ENCODE data around the gene KIF6.
A peak's percentile ranks its signal among the peaks of the same experiment; 100 is the strongest.

The KIF6 gene

DNA sequence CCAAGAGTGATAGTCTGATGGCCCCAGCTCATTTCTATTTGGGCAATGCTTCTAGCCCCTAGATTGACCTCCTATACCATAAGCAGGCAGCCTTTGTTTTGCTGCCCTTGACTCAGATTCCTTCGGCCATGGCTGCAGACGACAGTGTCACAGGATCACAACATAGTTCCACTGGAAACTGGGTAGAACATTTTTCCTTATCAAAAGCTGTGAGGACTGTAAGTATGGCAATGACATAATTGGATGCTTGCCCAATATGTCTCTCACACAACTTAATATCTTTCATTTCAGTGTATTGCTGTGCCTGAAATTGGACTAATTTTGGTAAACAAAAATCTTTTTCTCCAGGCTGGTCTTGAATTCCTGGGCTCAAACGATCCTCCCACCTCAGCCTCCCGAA, 22.9 kb downstream of the KIF6 start:
- Histone ChIP-seq H3K4me2 (ENCODE audit: low read depth, low read length) (no peak overlapping the region), H3K9me3 (replicated peaks; ENCODE audit: insufficient read depth, low read length) (no peaks in the 10 kb centered on the region), H3K4me3 (ENCODE audit: low read length) (no peak overlapping the region), H3K9ac (ENCODE audit: low read length) (no peak overlapping the region), H3K9me2 (replicated peaks; ENCODE audit: insufficient read depth, low read length) (no peaks in the 10 kb centered on the region), H3K4me1 (ENCODE audit: low read length) (0 out of 2 replicates have a peak, but pooled peaks cover 7% of the 10 kb centered on the region), H3K79me2 (ENCODE audit: low read length) (no peaks in the 10 kb centered on the region), H2AFZ (ENCODE audit: low read length) (no peak overlapping the region), H3F3A (ENCODE audit: insufficient read depth, low read length) (no peaks in the 10 kb centered on the region), H4K20me1 (ENCODE audit: insufficient read depth, low read length) (no peaks in the 10 kb centered on the region), H3K27me3 (replicated peaks; ENCODE audit: insufficient read depth, low read length) (no peaks in the 10 kb centered on the region), H3K36me3 (replicated peaks; ENCODE audit: insufficient read depth, low read length) (no peaks in the 10 kb centered on the region), H3K27ac (ENCODE audit: low read length) (no peak overlapping the region)
- DNase-seq: no peak
- no peak for TF ChIP-seq CTCF (IDR thresholded peaks at IDR 0.05; ENCODE audit: low read length)
- TF ChIP-seq EZH2 (optimal IDR thresholded peaks at IDR 0.05; ENCODE audit: low read depth, low read length): no peak
- no peak for TF ChIP-seq EZH2phosphoT487 (IDR thresholded peaks at IDR 0.05; ENCODE audit: low read length)

DNA sequence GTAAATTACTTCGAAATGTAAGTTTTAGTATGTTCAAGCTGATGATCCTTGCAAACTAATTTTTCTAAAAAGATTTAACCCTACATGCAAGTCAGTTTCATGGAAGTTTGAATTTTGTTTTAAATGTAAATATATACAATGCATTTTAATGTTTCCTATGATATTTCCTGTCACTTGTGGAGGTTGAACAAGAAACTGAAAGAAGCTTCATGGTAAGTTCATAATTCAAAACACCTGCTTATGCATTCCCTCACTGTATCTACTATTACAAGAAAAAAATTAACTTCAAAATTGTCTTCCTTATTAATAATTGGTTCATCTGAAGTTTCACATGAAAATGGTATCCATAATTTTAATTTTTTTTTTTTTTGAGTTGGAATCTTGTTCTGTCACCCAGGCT, 24.8 kb downstream of the KIF6 start:
- Histone ChIP-seq H3K9me3 (replicated peaks; ENCODE audit: insufficient read depth, low read length) (no peaks in the 10 kb centered on the region), H2AFZ (ENCODE audit: low read length) (no peak overlapping the region), H4K20me1 (ENCODE audit: insufficient read depth, low read length) (no peaks in the 10 kb centered on the region), H3K27me3 (replicated peaks; ENCODE audit: insufficient read depth, low read length) (no peaks in the 10 kb centered on the region), H3K4me1 (ENCODE audit: low read length) (peaks cover 11% of the 10 kb centered on the region; the same call in 1 of the 2 replicates), H3K4me3 (ENCODE audit: low read length) (no peak overlapping the region), H3K4me2 (ENCODE audit: low read depth, low read length) (no peak overlapping the region), H3K9ac (ENCODE audit: low read length) (no peak overlapping the region), H3K27ac (ENCODE audit: low read length) (no peak overlapping the region), H3K9me2 (replicated peaks; ENCODE audit: insufficient read depth, low read length) (no peaks in the 10 kb centered on the region), H3F3A (ENCODE audit: insufficient read depth, low read length) (no peaks in the 10 kb centered on the region), H3K79me2 (ENCODE audit: low read length) (no peaks in the 10 kb centered on the region), H3K36me3 (replicated peaks; ENCODE audit: insufficient read depth, low read length) (no peaks in the 10 kb centered on the region)
- DNase-seq: peak; percentile 8
- no peak for TF ChIP-seq EZH2phosphoT487 (IDR thresholded peaks at IDR 0.05; ENCODE audit: low read length)
- no peak for TF ChIP-seq CTCF (IDR thresholded peaks at IDR 0.05; ENCODE audit: low read length)
- no peak for TF ChIP-seq EZH2 (optimal IDR thresholded peaks at IDR 0.05; ENCODE audit: low read depth, low read length)

- peaks cover 11% of the 10 kb centered on the region; the same call in 1 of the 2 replicates for H3K4me1 ChIP-seq (ENCODE audit: low read length)
- H3K9me2 ChIP-seq (replicated peaks; ENCODE audit: insufficient read depth, low read length): no peaks in the 10 kb centered on the region
- no peaks in the 10 kb centered on the region for H3K27me3 ChIP-seq (replicated peaks; ENCODE audit: insufficient read depth, low read length)
- H3K79me2 ChIP-seq (ENCODE audit: low read length): no peaks in the 10 kb centered on the region
- no peaks in the 10 kb centered on the region for H4K20me1 ChIP-seq (ENCODE audit: insufficient read depth, low read length)
- no peak overlapping the region for H3K4me2 ChIP-seq (ENCODE audit: low read depth, low read length)
- H3F3A ChIP-seq (ENCODE audit: insufficient read depth, low read length): no peaks in the 10 kb centered on the region
- no peaks in the 10 kb centered on the region for H3K36me3 ChIP-seq (replicated peaks; ENCODE audit: insufficient read depth, low read length)
- TF ChIP-seq EZH2phosphoT487 (IDR thresholded peaks at IDR 0.05; ENCODE audit: low read length): no peak
- no peak for TF ChIP-seq EZH2 (optimal IDR thresholded peaks at IDR 0.05; ENCODE audit: low read depth, low read length)
- TF ChIP-seq CTCF (IDR thresholded peaks at IDR 0.05; ENCODE audit: low read length): no peak
- no peak for DNase-seq
- H3K4me3 ChIP-seq (ENCODE audit: low read length): no peak overlapping the region
- H3K9ac ChIP-seq (ENCODE audit: low read length): no peak overlapping the region
- no peak overlapping the region for H2AFZ ChIP-seq (ENCODE audit: low read length)
- H3K27ac ChIP-seq (ENCODE audit: low read length): no peak overlapping the region
- no peaks in the 10 kb centered on the region for H3K9me3 ChIP-seq (replicated peaks; ENCODE audit: insufficient read depth, low read length)
Observed at GRCh38 chr6:39698789-39699188, 26.4 kb downstream of the KIF6 start.
